ENCODE measurements around the gene PKP4. TPM values are rescaled to one million over a fixed set of nuclear protein-coding genes. Genes with fewer than 3 reads are reported as not detected.
"Not testable (repeated sequence)": the region's sequence is repeated elsewhere in the genome, so short reads cannot be mapped to it uniquely, and the experiment has no call there.

The PKP4 gene
- polyA plus RNA-seq, 6 donors from 2014 or later = 0.19 to 1.1 (median 0.55) TPM; not detected in 1

GRCh38 chr2:158691619-158692018 lies 234.9 kb downstream of the PKP4 start:
- Mint-ChIP-seq H3K4me1 (no peaks in the 10 kb centered on the region), H3K36me3 (no peaks in the 10 kb centered on the region), H3K27me3 (no peaks in the 10 kb centered on the region), H3K4me3 (no peak overlapping the region), H3K9me3 (peaks cover 0 to 7% (median 2%) of the 10 kb centered on the region in 7 donors), H3K27ac (no peak overlapping the region)
- no peak for DNase-seq
- no peak for ATAC-seq (ENCODE audit: low read depth in 2 of 2)

- Mint-ChIP-seq H3K4me3 (no peak overlapping the region), H3K36me3 (peaks cover 0 to 6% of the 10 kb centered on the region in 2 donors), H3K9me3 (peaks cover 0 to 16% (median 8%) of the 10 kb centered on the region in 7 donors), H3K4me1 (no peaks in the 10 kb centered on the region), H3K27ac (no peak overlapping the region), H3K27me3 (peaks cover 0 to 5% (median 0%) of the 10 kb centered on the region in 3 donors)
- ATAC-seq (ENCODE audit: low read depth in 2 of 2) (no peak), DNase-seq (no peak)
These were observed 235.8 kb downstream of the PKP4 start for GRCh38 chr2:158692372-158693103.

- peaks cover 0 to 5% (median 0%) of the 10 kb centered on the region in 3 donors for H3K27me3 Mint-ChIP-seq
- DNase-seq (no peak), ATAC-seq (ENCODE audit: low read depth in 2 of 2) (no peak)
- no peak overlapping the region for H3K4me3 Mint-ChIP-seq
- H3K4me1 Mint-ChIP-seq = no peaks in the 10 kb centered on the region
- H3K9me3 Mint-ChIP-seq = peaks cover 0 to 13% (median 9%) of the 10 kb centered on the region in 7 donors
- H3K36me3 Mint-ChIP-seq = peaks cover 0 to 6% of the 10 kb centered on the region in 2 donors
- no peak overlapping the region for H3K27ac Mint-ChIP-seq
These were observed 236.7 kb downstream of the PKP4 start for GRCh38 chr2:158693476-158693875.

GRCh38 chr2:158695305-158695704 lies 238.6 kb downstream of the PKP4 start:
- DNase-seq (no peak), ATAC-seq (ENCODE audit: low read depth in 2 of 2) (no peak)
- H3K36me3 Mint-ChIP-seq = peaks cover 0 to 6% of the 10 kb centered on the region in 2 donors
- no peak overlapping the region for H3K27ac Mint-ChIP-seq
- no peak overlapping the region for H3K4me3 Mint-ChIP-seq
- H3K4me1 Mint-ChIP-seq = no peaks in the 10 kb centered on the region
- H3K9me3 Mint-ChIP-seq = peaks cover 0 to 13% (median 9%) of the 10 kb centered on the region in 7 donors
- peaks cover 0 to 5% (median 0%) of the 10 kb centered on the region in 3 donors for H3K27me3 Mint-ChIP-seq

- H3K4me3 Mint-ChIP-seq = not testable (repeated sequence)
These were observed 239.0 kb downstream of the PKP4 start for GRCh38 chr2:158695744-158696143.

GRCh38 chr2:158699323-158699722 lies 242.6 kb downstream of the PKP4 start:
- Mint-ChIP-seq H3K27ac (no peak overlapping the region), H3K36me3 (peaks cover 0 to 6% of the 10 kb centered on the region in 2 donors), H3K4me3 (no peak overlapping the region), H3K27me3 (peaks cover 0 to 5% (median 0%) of the 10 kb centered on the region in 3 donors), H3K9me3 (peaks cover 0 to 13% (median 9%) of the 10 kb centered on the region in 7 donors), H3K4me1 (no peaks in the 10 kb centered on the region)
- ATAC-seq (ENCODE audit: low read depth in 2 of 2) (no peak), DNase-seq (no peak)

More at GRCh38 chr2:158695744-158696143, 239.0 kb downstream of the PKP4 start:
- not testable (repeated sequence) for DNase-seq; H3K4me1 Mint-ChIP-seq; H3K27ac Mint-ChIP-seq; H3K36me3 Mint-ChIP-seq; ATAC-seq (ENCODE audit: low read depth in 2 of 2); H3K27me3 Mint-ChIP-seq
- peaks cover 0 to 13% (median 9%) of the 10 kb centered on the region in 7 donors for H3K9me3 Mint-ChIP-seq

- H3K4me3 Mint-ChIP-seq = no peak overlapping the region
- ATAC-seq (ENCODE audit: low read depth in 2 of 2) = no peak
- peaks cover 0 to 5% (median 0%) of the 10 kb centered on the region in 3 donors for H3K27me3 Mint-ChIP-seq
- peaks cover 0 to 6% of the 10 kb centered on the region in 2 donors for H3K36me3 Mint-ChIP-seq
- no peaks in the 10 kb centered on the region for H3K4me1 Mint-ChIP-seq
- no peak overlapping the region for H3K27ac Mint-ChIP-seq
- H3K9me3 Mint-ChIP-seq = peaks cover 0 to 28% (median 10%) of the 10 kb centered on the region in 7 donors
- DNase-seq = no peak
These were observed 244.3 kb downstream of the PKP4 start for GRCh38 chr2:158701101-158701500.

GRCh38 chr2:158702740-158703139 lies 246.0 kb downstream of the PKP4 start:
- H3K4me1 Mint-ChIP-seq = no peaks in the 10 kb centered on the region

GRCh38 chr2:158704724-158705465 lies 248.1 kb downstream of the PKP4 start:
- ATAC-seq (ENCODE audit: low read depth in 2 of 2); H3K4me1 Mint-ChIP-seq; H3K27me3 Mint-ChIP-seq; H3K27ac Mint-ChIP-seq; H3K36me3 Mint-ChIP-seq; DNase-seq; H3K4me3 Mint-ChIP-seq: not testable (repeated sequence)
- H3K9me3 Mint-ChIP-seq = peaks cover 0 to 16% (median 0%) of the 10 kb centered on the region in 7 donors

More at GRCh38 chr2:158702740-158703139, 246.0 kb downstream of the PKP4 start:
- H3K9me3 Mint-ChIP-seq = peaks cover 0 to 16% (median 2%) of the 10 kb centered on the region in 7 donors
- H3K36me3 Mint-ChIP-seq = no peaks in the 10 kb centered on the region
- no peak for DNase-seq
- no peak overlapping the region for H3K27ac Mint-ChIP-seq
- no peak for ATAC-seq (ENCODE audit: low read depth in 2 of 2)
- H3K27me3 Mint-ChIP-seq = no peaks in the 10 kb centered on the region
- no peak overlapping the region for H3K4me3 Mint-ChIP-seq

GRCh38 chr2:158712791-158713522 lies 256.2 kb downstream of the PKP4 start:
- peaks cover 0 to 17% (median 13%) of the 10 kb centered on the region in 7 donors for H3K9me3 Mint-ChIP-seq
- no peak overlapping the region for H3K4me3 Mint-ChIP-seq
- ATAC-seq (ENCODE audit: low read depth in 2 of 2) = no peak
- H3K27ac Mint-ChIP-seq = no peak overlapping the region
- peaks cover 0 to 14% of the 10 kb centered on the region in 2 donors for H3K36me3 Mint-ChIP-seq
- no peaks in the 10 kb centered on the region for H3K4me1 Mint-ChIP-seq
- peaks cover 0 to 7% (median 0%) of the 10 kb centered on the region in 3 donors for H3K27me3 Mint-ChIP-seq
- no peak for DNase-seq

GRCh38 chr2:158713523-158714138 lies 256.9 kb downstream of the PKP4 start:
- Mint-ChIP-seq H3K27ac (no peak overlapping the region), H3K27me3 (peaks cover 0 to 7% (median 0%) of the 10 kb centered on the region in 3 donors), H3K36me3 (peaks cover 0 to 14% of the 10 kb centered on the region in 2 donors), H3K9me3 (peaks cover 0 to 17% (median 13%) of the 10 kb centered on the region in 7 donors), H3K4me3 (no peak overlapping the region), H3K4me1 (no peaks in the 10 kb centered on the region)
- DNase-seq (no peak), ATAC-seq (ENCODE audit: low read depth in 2 of 2) (no peak)

- Mint-ChIP-seq H3K4me1 (no peaks in the 10 kb centered on the region), H3K4me3 (no peak overlapping the region), H3K27ac (no peak overlapping the region), H3K27me3 (peaks cover 0 to 7% (median 0%) of the 10 kb centered on the region in 3 donors), H3K36me3 (peaks cover 0 to 14% of the 10 kb centered on the region in 2 donors), H3K9me3 (peaks cover 0 to 17% (median 13%) of the 10 kb centered on the region in 7 donors)
- DNase-seq = no peak
- no peak for ATAC-seq (ENCODE audit: low read depth in 2 of 2)
These were observed 257.7 kb downstream of the PKP4 start for GRCh38 chr2:158714420-158714819.

- H3K9me3 Mint-ChIP-seq = peaks cover 0 to 17% (median 13%) of the 10 kb centered on the region in 7 donors
- ATAC-seq (ENCODE audit: low read depth in 2 of 2) = no peak
These were observed 258.6 kb downstream of the PKP4 start for GRCh38 chr2:158715357-158715756.

More at GRCh38 chr2:158715357-158715756, 258.6 kb downstream of the PKP4 start:
- DNase-seq = no peak
- Mint-ChIP-seq H3K4me3 (no peak overlapping the region), H3K4me1 (no peaks in the 10 kb centered on the region), H3K27ac (no peak overlapping the region), H3K27me3 (peaks cover 0 to 7% (median under 1%) of the 10 kb centered on the region in 3 donors), H3K36me3 (peaks cover 0 to 14% of the 10 kb centered on the region in 2 donors)
